ENCODE results near the gene PAX9. TPM values are rescaled to one million over a fixed set of nuclear protein-coding genes. Genes with fewer than 3 reads are reported as not detected.

The PAX9 gene
- total and polyA plus RNA-seq, 2 of the 13 experiments (the other 11 are each of a cell fraction or from before 2014, with no cell fraction given), result 0.03 TPM; not detected in 1

- no peak for TF ChIP-seq AHDC1 (CRISPR knock-in tag; IDR thresholded peaks at IDR 0.05; ENCODE audit: borderline replicate concordance)
- no peak for TF ChIP-seq MBD4 (IDR thresholded peaks at IDR 0.05; ENCODE audit: borderline replicate concordance, low read length)
- no peak for TF ChIP-seq ZFP36L1 (CRISPR knock-in tag; IDR thresholded peaks at IDR 0.05)
- TF ChIP-seq ZBTB40 (IDR thresholded peaks at IDR 0.05), result no peak
- TF ChIP-seq ZBTB40 (CRISPR knock-in tag; IDR thresholded peaks at IDR 0.05), result no peak; the same call in 1 of the 2 replicates
- TF ChIP-seq ZNF841 (CRISPR knock-in tag; IDR thresholded peaks at IDR 0.05; ENCODE audit: borderline replicate concordance), result no peak; the same call in 1 of the 2 replicates
- TF ChIP-seq ZBTB38 (CRISPR knock-in tag; IDR thresholded peaks at IDR 0.05), result peak; percentile 16; the same call in 1 of the 2 replicates
- peak; percentile 25; the same call in 1 of the 2 replicates for TF ChIP-seq ZNF556 (CRISPR knock-in tag; IDR thresholded peaks at IDR 0.05; ENCODE audit: borderline replicate concordance)
- TF ChIP-seq AGO2 (optimal IDR thresholded peaks at IDR 0.05; ENCODE audit: low read depth, low read length), result no peak
- no peak for TF ChIP-seq ZNF850 (CRISPR knock-in tag; conservative IDR thresholded peaks at IDR 0.05)
- TF ChIP-seq ZNF710 (CRISPR knock-in tag; IDR thresholded peaks at IDR 0.05; ENCODE audit: borderline replicate concordance), result no peak; the same call in 1 of the 2 replicates
Measured at GRCh38 chr14:36647824-36648753, 13.6 kb upstream of the PAX9 start (continued).

Measured in HepG2 (cell line).